GM19193 (cell line): ENCODE measurements around the gene POU2F3.

ENCODE experiments used
- POLR2A ChIP-seq: IDR thresholded peaks from 4 replicates; pipeline ENCODE4 v1.6.1; 2011; ENCODE audit not compliant: insufficient read depth, insufficient read length; ENCODE audit errors: extremely low read depth

The POU2F3 gene

DNA sequence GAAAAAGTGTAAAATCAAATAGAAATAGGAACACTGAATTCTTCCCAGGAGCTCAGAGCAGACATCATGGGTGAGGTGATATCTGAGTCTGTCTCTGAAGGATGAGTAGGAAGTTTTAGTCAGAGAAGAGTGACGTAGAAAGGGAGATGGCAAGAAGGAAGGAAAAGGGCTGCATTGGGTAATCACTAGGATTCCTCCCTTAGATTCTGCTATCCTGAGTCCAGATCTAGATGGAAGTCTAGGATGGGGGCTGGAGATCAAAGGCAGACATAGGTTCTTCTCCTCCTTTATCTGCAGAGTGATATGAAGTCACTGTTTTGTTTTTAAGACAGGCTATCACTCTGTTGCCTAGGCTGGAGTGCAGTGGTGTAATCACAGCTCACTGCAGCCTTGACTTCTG lies 30.4 kb downstream of the POU2F3 start:
- no peak for TF ChIP-seq POLR2A

DNA sequence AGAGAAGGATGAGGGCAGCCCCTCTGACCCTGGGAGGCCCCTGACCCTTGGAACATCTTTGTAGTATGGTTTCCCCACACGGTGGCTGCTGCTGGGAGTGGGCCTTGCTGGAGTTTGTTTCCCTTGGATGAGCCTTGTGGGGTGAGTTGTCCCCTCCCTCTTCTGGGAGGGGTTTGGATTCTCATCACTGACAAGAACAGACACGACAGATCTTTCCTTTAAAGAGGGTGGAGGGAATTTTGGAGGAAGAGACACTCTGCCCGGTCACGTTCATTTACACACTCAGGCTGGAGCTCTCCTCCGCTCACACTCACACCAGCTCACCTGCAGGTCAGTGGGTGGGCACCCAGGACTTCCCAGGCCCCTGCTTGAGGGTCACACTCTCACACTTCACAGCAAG lies 31.7 kb downstream of the POU2F3 start:
- no peak for TF ChIP-seq POLR2A

DNA sequence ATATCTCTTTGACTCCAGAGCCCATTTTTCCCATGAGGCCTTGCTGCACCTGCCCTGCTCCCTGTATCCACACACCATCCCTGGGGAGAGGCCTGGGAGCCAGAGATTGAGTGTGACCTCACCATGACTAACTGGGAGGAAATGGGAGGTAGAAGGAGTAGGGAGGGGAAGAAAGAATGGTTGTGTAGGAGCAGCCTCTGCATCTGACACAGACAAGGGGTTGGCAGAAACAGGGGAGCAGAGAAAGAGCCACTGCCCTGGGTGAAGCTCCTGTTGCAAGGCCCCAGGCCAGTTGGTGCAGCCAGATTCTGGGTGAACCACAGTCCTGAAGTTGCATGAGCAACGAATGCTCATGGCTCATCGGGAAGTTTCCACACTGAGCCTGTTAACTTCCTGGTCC lies 32.4 kb downstream of the POU2F3 start:
- TF ChIP-seq POLR2A, result no peak

DNA sequence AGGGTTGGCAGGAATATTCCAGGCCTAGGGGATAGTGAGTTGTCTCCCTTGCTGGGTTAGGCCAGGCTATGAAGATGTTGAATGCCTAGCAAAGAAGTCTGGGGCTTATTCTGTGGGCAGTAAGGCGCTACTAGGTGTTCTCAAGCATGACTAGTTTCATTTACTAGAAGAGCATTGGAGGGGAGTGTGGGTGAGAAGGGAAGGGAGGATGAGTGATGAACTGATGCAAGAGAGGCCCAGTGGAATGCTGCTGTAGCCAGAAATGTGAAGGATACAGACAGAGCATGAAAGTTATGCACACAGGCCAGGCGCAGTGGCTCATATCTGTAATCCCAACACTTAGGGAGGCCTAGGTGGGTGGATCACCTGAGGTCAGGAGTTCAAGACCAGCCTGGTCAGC lies 33.5 kb downstream of the POU2F3 start:
- TF ChIP-seq POLR2A, result no peak

DNA sequence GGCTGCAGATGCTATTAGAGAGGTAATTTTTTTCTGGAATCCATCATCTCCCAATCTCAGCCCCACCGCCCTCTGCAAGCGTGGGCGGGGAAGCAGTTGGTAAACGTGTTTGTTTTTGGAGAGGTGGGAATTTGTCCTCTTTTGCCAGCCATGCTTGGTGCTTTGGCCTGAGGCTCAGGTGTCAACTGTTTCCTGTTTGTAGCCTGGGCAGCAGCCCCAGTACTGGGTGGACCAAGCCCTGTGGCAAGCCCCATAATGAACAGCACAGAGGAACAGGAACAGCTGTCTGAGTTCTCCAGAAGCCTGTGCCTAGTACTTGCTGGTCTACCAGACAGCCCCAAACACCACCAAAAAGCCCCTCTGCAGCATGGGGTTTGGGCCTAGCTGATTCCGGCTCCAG lies 39.6 kb downstream of the POU2F3 start:
- no peak for TF ChIP-seq POLR2A

DNA sequence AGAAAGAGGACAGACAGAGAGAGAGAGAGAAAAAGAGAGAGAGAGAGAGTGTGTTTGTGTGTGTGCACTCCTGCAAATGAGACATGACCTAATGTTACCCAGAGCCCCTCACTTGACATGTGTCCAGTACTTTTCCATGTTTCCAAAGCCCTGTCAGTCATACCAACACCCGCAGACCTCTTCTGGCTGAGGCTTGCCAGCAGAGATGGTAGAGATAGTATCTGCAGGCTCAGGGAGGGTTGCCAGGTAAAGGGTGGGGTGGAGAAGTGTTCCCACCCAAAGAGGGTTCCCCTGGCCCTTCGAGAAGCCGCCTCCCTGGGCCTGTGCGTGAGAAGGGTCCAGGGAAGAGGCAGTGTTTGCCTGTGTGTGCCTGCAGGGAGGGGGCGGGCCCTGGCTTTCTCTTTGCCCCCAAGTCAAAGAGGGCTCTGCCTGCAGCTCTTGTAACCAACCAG lies 40.7 kb downstream of the POU2F3 start:
- TF ChIP-seq POLR2A, result no peak

DNA sequence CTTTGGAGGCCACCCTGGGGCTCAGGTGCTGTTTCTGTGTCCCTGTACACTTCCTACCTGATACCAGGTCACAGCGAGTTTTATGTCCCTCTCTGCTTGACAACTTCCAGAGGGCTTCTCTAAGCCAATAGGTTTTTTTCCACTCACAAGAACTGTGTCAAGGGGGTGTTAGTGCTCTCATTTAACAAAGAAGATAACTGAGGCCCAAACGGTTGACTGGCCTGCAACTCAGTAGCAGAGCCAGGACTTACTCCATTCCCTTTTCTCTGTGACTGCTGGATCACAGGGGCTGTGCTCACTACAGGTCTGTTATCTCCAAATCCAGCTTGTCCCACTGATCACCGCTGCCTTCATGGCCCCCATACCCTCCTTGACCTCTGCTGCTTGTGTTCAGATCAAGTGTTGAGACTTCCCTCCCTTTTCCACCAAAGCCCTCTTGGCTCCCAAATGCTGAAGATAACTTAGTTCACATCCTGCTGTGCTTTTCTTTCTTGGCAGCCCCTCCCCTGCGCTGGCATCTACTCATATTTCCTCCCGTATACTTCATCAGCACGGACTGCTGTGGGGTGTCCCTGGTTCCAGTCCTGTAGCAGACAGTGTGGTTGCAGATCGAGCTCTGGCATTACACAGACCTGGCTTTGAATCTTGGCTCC lies 41.3 kb downstream of the POU2F3 start:
- TF ChIP-seq POLR2A, result no peak

DNA sequence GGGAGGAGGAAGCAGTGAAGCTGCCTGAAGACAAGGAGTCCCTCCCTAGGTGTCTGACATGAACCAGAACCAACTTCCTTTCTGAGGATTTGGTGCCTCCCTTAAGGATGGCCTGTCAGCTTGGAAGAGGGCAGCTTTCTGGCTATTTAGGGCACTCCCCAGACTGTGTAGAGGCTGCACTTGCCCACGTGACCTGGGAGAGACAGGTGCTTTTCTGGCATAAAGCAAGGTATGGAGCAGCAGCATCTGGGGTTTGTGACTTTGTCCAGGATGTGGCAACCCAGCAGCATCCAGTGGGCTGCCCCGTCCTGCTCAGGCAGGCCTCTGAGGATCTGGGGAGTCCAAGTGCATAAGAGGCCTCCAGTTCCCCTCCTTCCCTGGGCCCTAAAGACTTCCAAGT lies 43.2 kb downstream of the POU2F3 start:
- TF ChIP-seq POLR2A, result no peak

DNA sequence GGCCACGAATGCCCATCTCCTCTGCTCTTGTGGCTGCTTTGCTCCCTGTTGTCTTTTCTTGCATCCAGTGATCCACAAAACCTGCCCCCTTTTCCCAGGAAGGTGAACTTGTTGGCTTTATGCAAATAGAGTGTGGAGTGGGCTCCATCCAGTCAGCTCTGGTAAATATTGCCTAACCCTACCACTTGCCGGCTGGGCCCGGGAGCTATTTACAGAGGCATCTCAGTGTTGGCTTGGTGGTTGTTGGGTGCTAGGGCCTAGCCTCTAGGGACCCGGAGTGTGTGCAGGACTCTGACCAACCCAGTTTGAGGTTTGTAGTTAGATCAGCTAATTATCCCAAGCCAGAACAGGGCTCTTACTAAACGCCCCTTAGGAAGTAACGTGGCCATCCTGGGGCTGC lies 44.3 kb downstream of the POU2F3 start:
- TF ChIP-seq POLR2A, result no peak

DNA sequence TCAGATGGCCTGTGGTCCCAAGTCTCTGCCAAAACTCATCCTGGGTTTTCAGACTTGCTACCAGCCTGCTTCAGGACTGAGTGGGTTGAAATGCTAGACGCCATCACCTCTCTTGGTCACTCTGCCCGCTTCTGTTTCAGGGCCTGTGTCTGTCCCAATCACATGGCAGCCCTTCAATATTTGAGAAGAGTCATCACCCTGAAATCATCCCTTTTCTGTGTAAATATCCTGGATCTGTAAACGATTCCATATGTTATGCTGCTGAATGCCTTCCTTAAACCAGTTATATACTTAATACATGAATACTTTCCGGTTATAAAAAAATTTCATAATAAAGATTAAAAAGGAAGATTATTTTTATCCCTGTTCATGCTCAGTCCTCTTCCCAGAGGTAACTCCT lies 45.3 kb downstream of the POU2F3 start:
- no peak for TF ChIP-seq POLR2A

DNA sequence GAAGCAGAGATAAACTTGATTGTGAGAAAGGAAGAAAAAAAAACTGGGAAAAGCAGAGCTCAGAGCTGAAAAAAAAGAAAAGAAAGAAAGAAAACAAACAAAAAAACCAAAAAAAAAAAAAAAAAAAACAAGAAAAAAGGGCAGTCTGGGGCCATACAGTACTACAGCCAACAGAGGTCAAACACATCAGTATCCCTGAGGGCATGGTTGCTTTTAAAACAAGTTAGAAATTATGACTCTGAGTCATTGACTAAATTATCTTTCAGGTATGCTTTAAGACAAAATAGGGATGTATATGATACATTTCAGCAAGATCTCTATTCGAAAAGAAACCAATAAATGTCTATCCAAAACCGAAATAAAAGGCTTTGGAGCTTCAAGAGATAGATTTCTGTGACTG lies 48.1 kb downstream of the POU2F3 start:
- TF ChIP-seq POLR2A, result no peak

DNA sequence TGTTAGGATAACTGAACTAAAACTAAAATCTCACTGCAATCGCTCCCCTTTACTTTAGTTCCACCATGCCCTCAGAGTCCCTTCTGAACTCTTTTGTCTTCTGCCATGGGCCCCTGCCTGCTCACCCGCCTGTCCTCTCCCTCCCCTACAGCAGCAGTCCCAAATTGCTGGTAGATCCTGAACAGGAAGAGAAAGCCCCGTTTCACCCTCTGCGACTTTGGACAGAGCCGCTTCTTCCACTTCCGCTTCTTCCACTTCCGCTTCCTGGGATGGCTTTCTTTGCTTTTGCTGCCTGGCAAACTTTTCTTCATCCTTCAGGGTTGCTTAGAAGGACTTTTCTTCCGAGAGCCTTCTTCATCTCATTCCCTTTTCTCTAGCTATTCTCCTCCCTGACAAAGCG lies 49.5 kb downstream of the POU2F3 start:
- no peak for TF ChIP-seq POLR2A

DNA sequence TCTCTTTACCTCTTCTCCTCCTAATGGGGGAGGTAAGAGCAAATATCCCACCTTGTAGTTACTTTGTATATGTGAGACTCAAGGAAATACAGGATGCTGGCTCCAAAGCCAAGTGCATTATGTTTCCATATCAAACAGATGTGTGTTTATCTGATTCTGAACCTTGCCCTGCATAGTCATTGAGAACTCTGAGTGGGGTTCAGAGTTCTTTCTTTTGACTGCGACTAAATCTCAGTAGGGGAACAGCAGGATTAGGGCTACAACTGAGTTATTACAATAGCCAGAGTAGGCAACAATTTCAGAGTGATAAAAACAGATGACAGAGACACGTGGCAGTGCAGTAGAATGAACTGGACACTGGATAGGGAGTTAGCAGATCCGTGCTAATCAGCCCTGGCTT lies 51.0 kb downstream of the POU2F3 start:
- TF ChIP-seq POLR2A, result no peak

DNA sequence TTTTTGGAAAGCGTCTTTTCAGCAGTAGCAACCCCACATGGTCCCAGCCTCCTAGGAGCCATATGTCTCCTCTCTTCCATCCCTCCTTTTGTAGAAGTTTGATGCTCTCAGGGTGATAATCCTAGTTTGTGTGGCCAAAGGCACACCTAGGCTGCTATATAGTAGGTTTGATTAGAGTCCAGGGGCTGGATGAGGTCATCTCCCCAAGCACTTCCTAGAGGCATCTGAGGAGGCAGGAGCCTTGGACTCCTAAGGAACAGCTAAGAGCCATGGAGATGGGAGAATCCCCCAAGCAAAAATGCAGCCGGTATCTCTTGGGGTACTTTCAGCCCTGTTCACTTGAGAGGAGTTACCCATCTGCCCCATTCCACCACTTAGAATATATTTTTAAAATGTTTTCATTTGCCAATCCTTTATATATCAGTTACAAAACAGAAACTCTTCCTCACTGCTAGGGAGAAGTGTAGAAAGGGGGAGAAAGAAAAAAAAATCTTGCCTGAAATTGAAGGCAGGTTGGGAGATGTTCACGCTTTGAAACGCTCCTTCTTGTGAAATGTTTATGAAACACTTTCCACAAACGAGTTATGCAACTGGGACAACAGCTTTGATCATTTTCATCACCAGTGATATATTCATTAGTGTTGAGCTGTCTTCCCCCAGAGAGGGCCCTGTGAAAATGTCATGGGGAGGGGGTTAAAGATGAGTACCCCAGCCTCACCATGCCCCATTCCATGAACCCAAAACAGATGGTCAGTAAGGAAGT lies 53.3 kb downstream of the POU2F3 start:
- no peak for TF ChIP-seq POLR2A

DNA sequence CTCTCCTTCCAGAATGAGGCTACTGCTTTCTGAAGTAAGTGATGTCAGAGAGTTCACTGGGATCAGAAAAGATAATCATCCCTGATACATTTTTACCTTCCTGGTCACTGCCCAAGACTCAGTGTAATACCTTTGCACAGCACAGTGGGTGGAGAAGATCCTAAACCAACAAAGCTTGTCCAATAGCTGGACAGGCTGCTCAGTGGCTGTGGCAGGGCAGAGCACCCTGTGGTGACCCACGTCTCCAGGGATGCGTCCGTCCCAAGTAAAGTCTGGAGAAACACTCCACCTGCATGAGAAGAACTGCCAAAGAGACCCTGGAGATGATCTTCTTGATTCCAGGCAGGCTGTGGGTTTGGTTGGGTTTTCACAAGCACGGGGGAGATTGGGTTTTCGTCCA lies 54.2 kb downstream of the POU2F3 start:
- TF ChIP-seq POLR2A, result no peak

DNA sequence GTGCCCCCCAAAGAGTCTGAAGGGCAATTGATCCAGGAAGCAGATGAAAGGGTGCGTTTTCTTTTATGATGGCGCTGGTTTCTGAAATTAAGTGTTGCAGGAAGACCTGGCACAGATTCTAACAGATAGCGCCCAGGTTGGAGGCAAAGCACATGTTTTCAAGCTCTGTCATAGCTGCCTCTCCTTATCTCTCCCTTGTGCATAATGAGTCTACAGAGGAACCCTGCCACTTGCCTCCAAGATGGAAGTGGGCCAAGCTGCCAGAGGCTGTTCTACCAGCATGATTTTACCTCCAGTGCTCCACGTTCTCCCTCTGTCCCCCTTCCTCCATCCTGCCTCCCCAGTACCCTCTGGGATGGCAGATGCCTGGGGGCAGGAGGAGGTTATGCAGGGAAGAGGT lies 55.2 kb downstream of the POU2F3 start:
- TF ChIP-seq POLR2A, result no peak

DNA sequence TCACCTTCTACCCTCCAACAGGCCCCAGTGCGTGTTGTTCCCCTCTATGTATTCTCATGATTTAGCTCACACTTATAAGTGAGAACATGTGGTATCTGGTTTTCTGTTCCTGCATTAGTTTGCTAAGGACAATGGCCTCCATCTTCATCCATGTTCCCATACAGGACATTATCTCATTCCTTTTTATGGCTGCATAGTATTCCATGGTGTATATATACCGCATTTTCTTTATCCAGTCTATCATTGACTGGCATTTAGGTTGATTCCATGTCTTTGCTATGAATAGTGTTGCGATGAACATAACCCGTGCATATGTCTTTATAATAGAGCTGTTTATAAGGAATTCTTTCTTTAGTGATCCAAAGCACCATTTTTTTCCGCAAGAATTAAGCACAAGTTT lies 56.6 kb downstream of the POU2F3 start:
- no peak for TF ChIP-seq POLR2A

DNA sequence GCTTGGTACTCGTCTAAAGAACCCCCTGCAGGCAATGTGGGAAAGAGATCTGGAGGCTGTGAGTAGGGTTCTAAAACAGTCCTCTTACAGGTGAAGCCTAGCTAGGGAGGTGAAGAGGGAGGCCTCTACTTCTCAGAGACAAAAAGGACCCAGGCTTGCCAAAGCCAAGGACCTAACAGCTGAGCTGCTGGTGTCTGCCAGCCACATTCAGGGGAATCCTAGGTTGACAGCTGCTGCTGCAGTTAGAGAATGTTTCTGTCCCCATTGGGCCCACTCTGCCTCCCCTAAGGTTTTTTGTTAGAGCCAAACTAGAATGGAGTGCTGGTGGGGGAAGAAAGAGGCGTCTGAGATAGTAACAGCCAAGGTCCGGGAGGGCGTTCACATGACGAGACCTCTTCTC lies 58.5 kb downstream of the POU2F3 start:
- TF ChIP-seq POLR2A, result no peak
